NCI-H2171 (cell line): Measurements from ENCODE around the gene GPR156.
A peak's percentile ranks its signal among the peaks of the same experiment; 100 is the strongest.
"Not testable (repeated sequence)": the region's sequence is repeated elsewhere in the genome, so short reads cannot be mapped to it uniquely, and the experiment has no call there.

Experiments used
- DNase-seq: peaks from one replicate; lab custom pipeline; 2025; lab: John Stamatoyannopoulos, UW

Gene GPR156

DNA sequence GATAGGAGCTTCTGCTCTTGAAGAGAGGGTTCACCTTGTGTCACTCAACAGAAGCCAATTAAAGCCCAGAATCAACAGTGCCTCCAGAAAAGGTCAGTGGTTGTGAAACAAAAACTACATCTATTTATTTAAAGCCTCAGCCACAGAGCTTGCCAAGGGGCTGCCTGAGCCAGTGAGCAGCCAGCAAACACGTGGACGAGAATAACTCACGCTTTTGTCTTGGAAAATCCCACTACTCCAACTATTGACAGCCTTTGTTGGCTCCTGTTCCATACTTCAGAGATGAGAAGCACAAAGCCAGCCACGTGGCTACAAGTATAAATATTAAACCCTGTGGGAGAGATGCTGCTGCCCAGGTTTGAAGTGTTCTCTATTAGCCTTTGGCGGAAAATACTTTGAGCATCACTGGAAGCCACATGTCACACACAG, 10.3 kb downstream of the GPR156 start:
- DNase-seq = no peak

DNA sequence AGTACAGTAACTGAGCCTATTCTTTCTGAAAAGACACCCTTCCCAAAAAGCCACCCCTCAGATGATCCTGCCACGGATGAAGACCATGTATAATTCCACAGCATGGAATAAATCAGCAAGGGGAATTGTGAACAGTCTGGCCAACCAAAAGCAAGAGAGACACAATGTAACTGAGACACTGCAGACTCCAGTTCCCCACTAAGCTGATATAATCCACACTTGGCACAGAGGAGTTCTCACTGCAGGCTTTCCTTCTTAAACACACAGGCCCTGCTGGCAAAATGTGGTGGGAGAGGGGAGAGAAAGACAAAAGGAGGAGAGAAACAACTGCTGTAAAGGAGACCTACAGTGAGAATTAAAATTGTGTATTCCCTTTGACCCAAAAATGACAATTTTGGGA, 12.7 kb downstream of the GPR156 start:
- DNase-seq = no peak

DNA sequence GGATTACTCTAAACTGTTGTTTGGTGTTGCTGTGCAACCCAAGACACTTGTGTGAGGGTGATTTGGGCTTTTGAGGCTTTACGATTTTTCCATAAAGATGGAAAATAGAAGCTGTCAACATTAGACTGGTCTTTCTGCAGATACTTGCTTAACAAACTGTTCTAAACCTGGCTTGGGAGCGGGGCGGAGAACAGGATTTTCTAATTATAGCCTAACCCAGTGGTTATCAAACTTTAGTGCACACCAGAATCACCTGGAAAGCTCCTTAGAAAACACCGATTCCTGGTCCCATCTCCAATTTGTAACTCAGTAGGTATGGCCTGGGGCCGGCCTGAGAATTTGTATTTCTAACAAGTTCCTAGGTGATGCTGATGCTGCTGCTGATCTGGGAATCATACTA, 19.0 kb downstream of the GPR156 start:
- DNase-seq = no peak

DNA sequence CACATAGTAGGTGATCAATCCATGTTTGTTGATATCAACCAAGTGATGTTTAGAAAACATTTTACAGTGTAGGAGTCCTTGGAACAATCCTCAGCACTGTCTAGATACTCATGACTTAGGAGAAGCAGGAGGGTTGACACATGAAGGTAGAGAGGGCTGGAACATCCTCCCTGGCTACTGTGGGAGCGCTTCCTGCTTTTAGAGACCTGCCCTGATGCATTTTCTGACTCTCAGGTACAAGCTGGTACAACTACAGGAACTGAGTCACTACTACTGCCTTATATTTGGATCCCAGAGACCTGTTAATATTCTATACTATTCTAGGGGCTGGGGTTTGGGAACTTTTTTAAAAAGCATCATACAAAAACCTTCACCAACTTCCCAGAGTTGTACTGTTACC, 20.1 kb downstream of the GPR156 start:
- no peak for DNase-seq

DNA sequence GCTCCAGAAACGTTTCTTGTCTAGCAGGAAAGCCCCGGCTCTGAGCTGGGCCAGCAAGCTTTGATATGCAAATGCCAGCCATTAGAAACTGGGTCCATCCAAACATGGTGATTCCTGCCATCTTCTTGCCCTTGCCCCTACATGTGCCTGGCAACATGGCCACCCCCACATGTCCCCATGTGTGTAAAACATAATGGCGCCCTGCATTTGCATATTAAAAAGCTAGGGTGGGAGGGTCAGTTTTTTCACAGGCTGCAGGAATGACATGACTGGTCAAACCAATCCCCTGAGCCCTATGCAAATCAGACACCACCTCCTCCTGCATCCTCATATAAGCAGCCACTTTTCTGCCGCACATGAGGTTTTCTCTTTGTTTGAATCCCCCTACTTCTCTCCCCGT, 21.2 kb downstream of the GPR156 start:
- DNase-seq = no peak

DNA sequence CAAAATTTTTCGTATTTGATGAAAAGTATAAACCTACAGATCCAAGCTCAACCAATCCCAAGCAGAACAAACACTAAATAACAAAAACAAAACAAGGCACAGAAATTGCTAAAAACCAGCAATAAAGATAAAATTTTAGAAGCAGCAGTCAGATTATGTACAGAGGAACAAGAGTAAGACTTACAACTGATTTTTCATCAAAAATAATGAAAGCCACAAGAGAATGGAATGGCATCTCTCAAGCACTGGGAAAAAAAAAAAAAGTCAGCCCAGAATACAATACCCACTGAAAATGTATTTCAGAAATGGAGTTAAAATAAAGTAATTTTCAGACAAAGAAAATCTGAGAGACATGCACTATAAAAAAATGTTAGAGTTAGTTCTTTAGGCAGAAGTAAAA, 27.0 kb downstream of the GPR156 start:
- DNase-seq = no peak

DNA sequence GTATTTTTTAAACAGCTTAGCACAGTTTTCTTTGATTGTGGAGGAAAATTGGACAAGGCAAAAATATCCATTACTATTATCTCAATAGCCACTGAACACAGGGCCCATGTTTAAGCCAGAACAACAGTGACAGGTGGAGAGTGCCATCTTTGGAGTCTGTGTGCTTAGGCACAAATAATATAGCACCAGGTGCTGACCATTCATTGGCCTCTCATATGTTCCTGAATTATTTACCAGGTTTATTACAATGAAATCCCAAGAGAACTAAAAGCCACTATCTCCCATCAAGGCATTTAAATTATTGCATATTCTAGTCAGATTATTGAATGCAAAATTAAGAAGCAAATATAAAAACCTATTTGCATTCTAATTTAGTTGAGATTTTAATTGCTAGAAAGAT, 39.6 kb downstream of the GPR156 start:
- DNase-seq = no peak

DNA sequence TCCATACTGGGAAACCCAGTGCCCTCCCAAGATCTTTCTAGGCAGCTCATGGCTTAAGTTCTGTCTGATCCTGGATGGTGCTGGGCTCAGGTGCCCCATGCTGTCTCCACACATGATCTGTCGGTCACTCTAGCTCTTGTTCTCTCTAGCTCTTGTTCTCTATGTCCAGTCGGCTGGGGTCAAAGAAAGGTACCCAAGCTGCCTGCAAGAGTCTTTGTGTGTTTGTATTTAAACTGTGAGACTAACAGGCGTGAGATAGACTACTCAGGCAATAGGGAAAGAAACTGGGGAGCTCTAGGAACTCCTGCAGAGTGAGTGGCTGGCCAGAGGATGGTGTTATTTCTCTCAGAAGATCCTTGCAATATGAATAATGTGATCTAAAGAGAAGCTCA, 40.2 kb downstream of the GPR156 start:
- no peak for DNase-seq

DNA sequence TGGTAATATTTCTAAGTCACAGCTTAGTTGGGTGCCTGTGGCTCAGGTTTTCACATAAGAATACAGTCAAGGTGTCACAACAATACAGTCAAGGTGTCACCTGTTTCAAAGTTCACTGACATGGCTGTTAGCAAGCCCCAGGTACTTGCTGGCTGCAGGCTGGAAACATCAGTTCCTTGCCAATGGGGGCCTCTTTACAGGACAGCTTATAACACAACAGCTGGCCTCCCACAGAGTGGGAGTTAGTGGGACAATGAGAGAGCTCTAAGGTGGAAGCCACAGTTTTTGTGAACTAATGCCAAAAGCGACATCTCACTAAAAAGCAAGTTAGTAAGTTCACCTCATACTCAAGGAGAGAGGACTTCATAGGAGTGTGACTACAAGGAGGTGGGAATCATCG, 45.4 kb downstream of the GPR156 start:
- no peak for DNase-seq

DNA sequence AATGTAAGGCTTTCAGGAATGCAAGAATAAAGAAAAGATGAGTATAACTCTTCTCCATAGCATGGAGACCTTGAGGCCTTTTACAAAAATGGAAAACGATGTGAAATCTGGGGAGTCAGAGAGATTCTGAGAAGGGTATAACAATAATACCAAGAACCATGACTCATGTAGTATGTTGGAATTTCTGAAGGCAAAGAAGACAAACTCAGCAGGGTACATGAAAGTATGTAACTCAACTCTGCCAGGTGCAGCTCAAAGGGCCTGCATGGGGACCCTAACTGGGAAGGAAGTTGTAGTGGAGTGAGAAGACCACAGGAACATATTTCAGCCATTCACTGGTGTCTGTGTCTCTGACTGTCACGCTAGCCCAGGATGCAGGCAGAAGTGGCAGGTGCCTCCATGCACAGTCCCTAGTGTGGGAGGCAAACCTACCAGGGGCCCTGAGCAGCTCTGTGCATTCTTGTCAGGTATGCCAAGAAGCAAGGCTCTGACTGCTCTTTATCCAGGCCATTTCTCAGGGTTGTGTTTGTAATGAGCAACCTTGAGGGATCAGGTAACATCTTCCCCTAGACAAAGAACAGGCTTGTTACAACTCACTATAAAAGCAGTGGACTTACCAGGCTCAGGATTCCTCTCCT, 57.2 kb downstream of the GPR156 start:
- DNase-seq = no peak

DNA sequence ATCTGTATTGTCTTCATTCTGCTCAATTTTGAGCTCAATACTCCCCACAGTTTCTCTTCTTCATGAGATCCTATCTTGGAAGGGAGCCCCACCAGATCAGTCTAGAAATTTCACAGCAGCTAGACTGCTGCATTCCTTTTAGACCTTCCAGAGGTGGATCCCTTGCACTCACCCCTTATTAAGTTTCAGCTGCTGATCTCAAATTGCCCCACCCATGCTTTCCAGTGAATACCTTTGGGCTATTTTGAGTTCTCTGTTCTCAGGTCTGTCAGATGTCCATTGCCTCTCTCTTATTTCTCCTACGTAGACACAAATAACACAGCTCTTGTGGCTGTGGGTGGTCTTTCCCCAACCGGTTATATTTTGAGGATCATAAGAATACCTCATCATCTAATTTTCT, 60.8 kb downstream of the GPR156 start:
- DNase-seq = no peak

DNA sequence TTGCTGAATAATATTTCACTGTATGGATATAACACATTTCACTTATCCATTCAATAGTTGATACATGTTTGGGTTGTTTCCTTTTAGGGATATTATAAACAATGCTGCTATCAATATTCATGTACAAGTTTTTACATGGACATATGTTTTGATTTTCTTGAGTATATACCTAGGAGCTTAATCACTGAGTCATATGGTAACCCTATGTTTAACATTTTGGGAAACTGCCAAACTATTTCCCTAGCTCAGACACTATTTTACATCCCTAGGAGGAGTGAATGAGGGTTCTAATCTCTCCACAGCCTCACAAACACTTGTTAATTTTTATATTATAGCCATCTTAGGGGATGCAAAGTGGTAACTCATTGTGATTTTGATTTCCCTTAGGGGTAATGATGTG, 66.0 kb downstream of the GPR156 start:
- no peak for DNase-seq

DNA sequence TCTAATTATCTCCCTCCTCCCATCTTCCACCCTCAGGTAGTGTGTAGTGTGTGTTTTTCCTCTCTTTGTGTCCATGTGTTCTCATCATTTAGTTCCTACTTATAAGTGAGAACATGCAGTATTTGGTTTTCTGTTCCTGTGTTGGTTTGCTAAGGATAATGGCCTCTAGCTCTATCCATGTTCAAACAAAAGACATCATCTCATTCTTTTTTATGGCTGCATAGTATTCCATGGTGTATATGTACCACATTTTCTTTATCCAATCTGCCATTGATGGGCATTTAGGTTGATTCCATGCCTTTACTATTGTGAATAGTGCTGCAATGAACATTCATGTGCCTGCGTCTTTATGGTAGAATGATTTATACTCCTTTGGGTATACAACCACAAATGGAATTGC, 68.4 kb downstream of the GPR156 start:
- not testable (repeated sequence) for DNase-seq

DNA sequence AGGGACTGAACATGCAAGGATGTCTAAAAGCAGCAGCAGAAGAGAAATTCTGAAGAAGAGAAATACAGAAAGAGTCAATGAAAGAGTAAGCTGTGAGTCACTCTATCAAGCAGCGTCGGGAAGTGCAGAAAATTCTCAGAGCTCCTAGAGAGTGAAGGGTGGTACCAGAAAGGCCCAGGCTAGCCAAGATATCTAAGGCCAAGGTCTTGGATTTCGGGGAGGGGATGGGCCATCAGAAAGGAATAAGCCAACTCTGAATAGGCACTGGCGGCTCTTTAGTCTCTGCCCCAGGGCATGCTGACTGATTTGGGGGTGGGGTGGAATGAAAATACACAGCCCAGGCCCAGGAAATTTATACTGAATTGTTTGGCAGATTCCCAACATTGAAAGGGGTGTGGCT, 70.8 kb downstream of the GPR156 start:
- DNase-seq = no peak

DNA sequence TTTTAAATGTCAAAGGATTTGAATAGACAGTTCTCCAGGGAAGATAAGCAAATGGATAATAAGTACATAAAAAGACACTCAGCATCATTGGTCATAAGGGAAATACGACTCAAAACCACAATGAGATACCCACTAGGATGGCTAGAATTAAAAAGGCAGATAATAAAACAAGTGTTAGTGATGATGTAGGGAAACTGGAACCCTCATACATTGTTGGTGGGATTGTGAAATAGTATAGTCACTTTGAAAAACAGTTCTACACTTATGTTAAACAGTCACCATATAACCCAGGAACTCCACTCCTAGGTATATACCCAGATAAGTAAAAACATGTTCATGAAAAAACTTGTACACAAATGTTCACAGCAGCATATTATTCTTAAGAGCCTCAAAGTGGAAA, 72.5 kb downstream of the GPR156 start:
- no peak for DNase-seq

DNA sequence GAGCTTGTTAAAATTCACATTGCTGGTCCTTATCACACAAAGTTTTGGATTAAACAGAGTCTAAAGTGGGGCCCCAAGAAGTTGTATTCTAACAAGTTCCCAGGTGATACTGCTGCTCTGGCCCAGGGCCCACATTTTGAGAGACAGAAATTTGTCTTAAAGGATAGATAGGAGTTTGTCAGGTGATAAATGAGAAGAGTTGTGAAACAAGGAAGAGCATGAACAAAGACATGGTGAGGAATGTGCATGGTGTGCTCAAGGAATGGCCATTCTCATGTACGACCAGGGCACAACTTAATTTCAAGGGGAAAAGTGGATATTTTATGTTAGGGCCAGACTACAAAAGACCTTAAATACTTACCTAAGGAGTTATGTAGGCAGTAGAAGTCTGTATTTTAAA, 75.6 kb downstream of the GPR156 start:
- DNase-seq = no peak

DNA sequence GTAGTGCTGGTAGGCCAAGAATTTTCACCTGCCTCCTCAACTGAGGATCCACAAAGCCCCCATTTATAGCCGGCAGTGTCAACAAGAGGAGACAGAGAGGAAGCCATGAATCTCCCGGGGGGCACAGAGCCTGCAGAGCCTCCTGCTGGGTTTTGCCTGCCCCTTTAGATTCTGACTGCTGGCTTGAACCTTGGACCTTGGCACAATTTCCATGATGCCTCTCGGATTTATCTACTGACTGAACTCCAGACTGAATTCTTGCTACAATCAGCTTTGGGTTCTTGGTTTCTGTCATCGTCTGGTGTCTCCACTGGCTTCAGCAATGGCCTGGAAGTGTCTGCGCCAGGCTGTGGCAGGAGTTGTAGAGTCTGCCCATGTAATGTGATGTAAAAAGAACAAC, 80.7 kb downstream of the GPR156 start:
- DNase-seq = no peak

DNA sequence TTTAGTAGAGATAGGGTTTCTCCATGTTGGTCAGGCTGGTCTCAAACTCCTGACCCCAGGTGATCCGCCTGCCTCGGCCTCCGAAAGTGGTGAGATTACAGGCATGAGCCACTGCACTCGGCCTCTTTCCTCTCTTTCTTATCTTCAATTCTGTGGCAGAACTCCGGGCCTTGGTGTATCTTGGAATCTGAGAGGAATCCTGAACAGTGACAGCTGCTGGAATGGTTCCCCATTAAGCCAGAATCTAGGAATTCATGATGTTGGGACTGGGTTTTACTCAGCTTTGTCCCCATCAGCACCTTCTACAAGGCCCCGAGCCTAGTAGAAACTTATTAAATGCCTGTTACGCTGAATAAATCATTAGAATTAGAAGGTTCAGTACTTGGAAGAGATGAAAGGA, 81.4 kb downstream of the GPR156 start:
- DNase-seq = no peak

DNA sequence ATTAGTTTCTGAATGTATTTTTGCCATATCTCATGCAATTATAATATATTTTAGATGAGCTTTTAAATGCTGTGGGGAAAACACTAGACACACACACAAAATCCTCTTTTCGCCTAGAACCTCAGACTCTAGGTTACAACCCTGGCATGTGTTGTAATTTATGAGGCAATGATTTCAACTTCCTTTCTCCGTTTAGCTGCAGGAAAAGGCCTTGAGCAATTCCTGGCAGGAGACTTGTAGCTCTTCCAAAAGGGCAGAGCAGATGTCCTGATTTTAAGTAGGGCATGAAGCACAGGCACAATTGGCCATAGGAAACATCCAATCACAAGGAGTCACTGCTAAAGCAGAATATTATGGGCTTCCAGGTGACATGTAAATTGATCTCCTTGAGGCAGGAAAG, 82.0 kb downstream of the GPR156 start:
- peak; percentile 64 for DNase-seq

DNA sequence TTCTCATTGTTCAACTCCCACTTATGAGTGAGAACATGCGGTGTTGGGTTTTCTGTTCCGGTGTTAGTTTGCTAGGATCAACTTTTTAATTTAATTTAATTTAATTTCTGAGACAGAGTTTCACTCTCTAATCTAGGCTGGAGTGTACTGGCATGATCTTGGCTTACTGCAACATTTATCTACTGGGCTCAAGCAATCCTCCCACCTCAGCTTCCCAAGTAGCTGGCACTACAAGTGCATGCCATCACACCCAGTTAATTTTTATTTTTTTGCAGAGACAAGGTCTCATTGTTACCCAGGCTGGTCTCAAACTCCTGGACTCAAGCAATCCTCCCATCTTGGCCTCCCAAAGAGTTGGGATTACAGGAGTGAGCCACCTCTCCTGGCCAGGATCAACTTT, 82.7 kb downstream of the GPR156 start:
- no peak for DNase-seq

DNA sequence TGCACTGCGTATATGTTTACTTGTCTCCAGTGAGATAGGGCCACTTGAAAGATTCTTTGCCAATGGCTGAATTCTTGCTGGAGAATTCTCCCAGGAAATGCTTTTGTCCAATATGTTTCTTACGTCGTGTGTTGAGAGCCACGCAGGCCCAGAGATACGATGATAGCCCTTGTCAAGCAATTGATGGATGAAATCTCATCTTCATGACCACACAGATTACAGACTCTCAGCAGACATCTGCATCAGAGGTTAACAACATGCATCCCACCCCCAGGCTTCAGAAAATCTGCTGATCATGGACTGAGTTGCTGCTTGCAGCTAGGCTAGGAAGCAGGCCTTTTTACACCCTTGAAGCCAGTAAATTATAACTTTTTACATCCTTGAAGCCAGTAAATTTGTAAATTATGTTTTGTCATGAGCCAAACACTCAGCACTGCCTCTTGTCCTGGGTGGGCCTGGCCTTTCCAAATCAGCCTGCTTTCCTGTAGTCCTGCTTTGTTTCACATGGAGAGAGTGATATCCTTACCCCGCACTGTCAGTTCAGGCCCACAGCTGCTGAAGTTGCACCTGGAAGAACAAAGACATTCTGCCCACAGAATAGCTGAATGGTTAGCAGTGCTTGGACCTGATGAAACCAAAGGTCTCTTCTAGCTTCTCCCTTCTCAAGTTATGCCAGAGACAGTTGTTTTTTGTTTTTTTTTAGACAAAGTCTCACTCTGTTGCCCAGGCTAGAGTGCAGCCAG, 84.4 kb downstream of the GPR156 start:
- DNase-seq = no peak

DNA sequence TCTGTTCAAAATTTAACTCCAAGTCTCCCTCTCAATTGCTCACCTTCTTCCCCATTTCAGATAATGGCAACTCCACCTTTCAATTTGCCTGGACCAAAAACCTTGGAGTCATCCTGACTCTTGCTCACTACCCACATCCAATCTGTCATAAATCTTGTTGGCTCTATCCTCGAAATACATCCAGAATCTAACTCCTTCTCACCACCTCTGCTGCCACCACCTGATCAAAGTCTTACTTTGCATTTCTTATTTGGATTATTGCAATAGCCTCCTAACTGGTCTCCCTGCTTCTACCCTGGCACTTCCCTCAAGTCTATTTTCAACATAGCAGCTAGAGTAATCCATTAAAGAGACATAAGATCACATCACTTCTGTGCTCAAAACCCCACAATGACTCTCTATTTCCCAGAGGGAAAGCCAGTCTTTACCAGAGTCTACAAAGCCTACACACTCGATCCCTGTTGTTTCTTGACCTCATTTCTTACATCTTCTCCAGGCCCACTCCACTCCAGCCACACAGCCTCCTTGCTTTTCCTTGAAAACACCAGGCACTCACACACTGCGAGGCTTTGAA, 86.6 kb downstream of the GPR156 start:
- no peak for DNase-seq

DNA sequence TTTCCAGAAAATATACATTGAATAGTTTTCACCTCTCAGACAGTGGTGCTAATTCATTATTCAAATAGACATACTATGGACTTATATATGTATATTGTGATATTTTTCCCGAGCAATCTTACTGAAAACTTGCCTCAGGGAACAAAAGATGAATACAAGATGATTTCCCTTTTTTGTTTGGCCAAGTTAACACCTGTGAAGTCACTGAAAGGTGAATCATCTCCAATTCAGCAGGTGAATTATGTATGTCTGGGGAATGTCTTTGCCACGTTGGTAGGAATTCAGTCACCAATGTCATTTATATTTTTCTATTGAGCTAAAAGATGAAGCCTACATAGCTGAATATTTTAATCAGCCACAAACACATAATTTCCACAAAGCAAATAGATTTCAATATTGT, 88.2 kb downstream of the GPR156 start:
- no peak for DNase-seq

DNA sequence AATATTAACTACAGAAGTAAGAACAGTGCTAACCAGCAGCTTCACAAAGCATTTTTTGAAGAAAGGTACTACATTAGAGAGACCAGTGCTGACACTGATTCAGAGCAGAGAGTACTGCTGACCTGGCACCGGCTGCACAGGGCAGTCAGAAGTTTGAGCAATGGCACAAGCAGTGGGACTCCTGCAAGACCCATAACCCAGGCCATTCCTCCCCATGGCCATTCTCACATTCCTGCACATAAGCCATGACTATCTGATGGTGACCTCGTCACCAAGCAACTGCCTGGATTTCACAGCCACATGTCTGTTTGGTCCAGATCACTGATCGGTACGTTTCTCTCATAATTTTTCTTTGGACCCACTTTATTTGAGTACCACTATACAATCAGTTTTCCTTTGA, 88.7 kb downstream of the GPR156 start:
- DNase-seq = no peak
